GM12878 (cell line): ENCODE data around the gene BUD23. TPM values are rescaled to one million over a fixed set of nuclear protein-coding genes. Genes with fewer than 3 reads are reported as not detected.

Experiments
- ATAC-seq: fragments of 200-7000 bp; cut with Tn5 transposase; 3 replicates; pipeline ENCODE4 v1.9.1; 2020; ENCODE audit warnings: mild to moderate bottlenecking, moderate library complexity
- BruUV-seq: library from RNA; stranded (reverse); fragments of 400-500 nt; replicated peaks from 2 replicates; lab custom pipeline; 2021; lab: Mats Ljungman, UMichigan
- CTCF ChIA-PET: fragments of 300-600 bp; sonication (Branson Sonifier 250); formaldehyde crosslinking; extraction: SDS; loops from one replicate; lab custom pipeline; 2021; ENCODE audit warnings: inconsistent platforms; lab: Yijun Ruan, JAX
- POLR2A ChIA-PET: fragments of 350-600 bp; formaldehyde crosslinking; extraction: SDS; loops from one replicate; lab custom pipeline; 2021; ENCODE audit warnings: inconsistent platforms; lab: Charles Lee
- RAD21 ChIA-PET: fragments of 300-600 bp; sonication (Branson Sonifier 250); formaldehyde crosslinking; loops from one replicate; lab custom pipeline; 2023; ENCODE audit warnings: antibody characterized with exemption; ENCODE audit not compliant: unreplicated experiment; lab: Charles Lee
- SMC1A ChIA-PET: fragments of 300-600 bp; sonication (Branson Sonifier 250); formaldehyde crosslinking; loops from one replicate; lab custom pipeline; 2023; ENCODE audit not compliant: unreplicated experiment, uncharacterized antibody; lab: Charles Lee
- DNase-seq: peaks from one replicate; pipeline ENCODE4 v3.0.0-alpha.2; 2011; ENCODE audit warnings: low read depth, low spot score
- FAIRE-seq: peaks from 3 replicates; lab custom pipeline; 2011; peaks lifted over from hg19 to GRCh38; lab: Jason Lieb, UNC
- H2AFZ ChIP-seq: 2 replicates; pipeline ENCODE4 v1.6.0; 2011; ENCODE audit warnings: low read depth, low read length, control low read depth; ENCODE audit not compliant: control insufficient read depth
- H3K27ac ChIP-seq: 2 replicates; pipeline ENCODE4 v1.5.1; 2011; ENCODE audit warnings: control low read depth; ENCODE audit not compliant: control insufficient read depth, insufficient read depth
- H3K27me3 ChIP-seq, 2 experiments: replicated peaks in 1 of 2; 2 replicates each; pipeline versions ENCODE4 v1.6.0 to v1.6.1; 2011; ENCODE audit warnings: low read length in 1 of 2; ENCODE audit not compliant: control insufficient read depth in 2 of 2, insufficient read depth in 2 of 2
- H3K36me3 ChIP-seq, 2 experiments: 2 replicates each; pipeline ENCODE4 v1.5.1; 2011; ENCODE audit warnings: low read length in 1 of 2; ENCODE audit not compliant: control insufficient read depth in 2 of 2, insufficient read depth in 2 of 2
- H3K4me1 ChIP-seq: 2 replicates; pipeline ENCODE4 v1.6.1; 2011; ENCODE audit warnings: mild to moderate bottlenecking, low read length, moderate library complexity, mixed read lengths; ENCODE audit not compliant: control insufficient read depth, insufficient read depth
- H3K4me2 ChIP-seq: 2 replicates; pipeline ENCODE4 v1.6.0; 2011; ENCODE audit warnings: control low read depth; ENCODE audit not compliant: control insufficient read depth, insufficient read depth
- H3K4me3 ChIP-seq: fragments of 200-600 bp; sonication (generic); 2 replicates; pipeline ENCODE4 v1.5.1; 2016
- H3K79me2 ChIP-seq: 2 replicates; pipeline ENCODE4 v1.6.0; 2011; ENCODE audit warnings: low read length; ENCODE audit not compliant: control insufficient read depth, insufficient read depth
- H3K9ac ChIP-seq: 2 replicates; pipeline ENCODE4 v1.8.0; 2011; ENCODE audit warnings: low read length, control low read depth, mixed read lengths; ENCODE audit not compliant: control insufficient read depth, insufficient read depth
- H3K9me3 ChIP-seq: replicated peaks from 3 replicates; pipeline ENCODE4 v1.5.1; 2011; ENCODE audit warnings: mild to moderate bottlenecking, low read length; ENCODE audit not compliant: control insufficient read depth, insufficient read depth
- H4K20me1 ChIP-seq: 2 replicates; pipeline ENCODE4 v1.6.0; 2011; ENCODE audit not compliant: control insufficient read depth, insufficient read depth
- HCFC1 ChIP-seq: fragments of 150-350 bp; IDR thresholded peaks from 2 replicates; pipeline ENCODE4 v1.6.1; 2014; ENCODE audit warnings: low read length
- TCF7 ChIP-seq: IDR thresholded peaks from 2 replicates; pipeline ENCODE4 v1.6.1; 2014; ENCODE audit warnings: antibody characterized with exemption, borderline replicate concordance
- WGBS: methylation state at CpG from one replicate; pipeline ENCODE4 v1.1.6; 2016; ENCODE audit warnings: low lambda C conversion rate; ENCODE audit not compliant: insufficient replicate concordance, insufficient coverage; ENCODE audit errors: missing lambda C conversion rate; 5-methylcytosine and 5-hydroxymethylcytosine counted together
- in situ Hi-C: fragments of 300-500 bp; cut with MboI; formaldehyde crosslinking; loops from 9 replicates; pipeline ENCODE4 v1.14.3; 2018; ENCODE audit warnings: mixed read lengths
- intact Hi-C: fragments of 100-400 bp; cut with micrococcal nuclease; formaldehyde crosslinking; loops from one replicate; pipeline ENCODE4 v1.14.2; 2022; ENCODE audit not compliant: unreplicated experiment
- polyA plus RNA-seq, 11 experiments: library from polyadenylated mRNA; depleted of rRNA in 4 of 11; unstranded in 6 of 11; stranded (reverse) in 5 of 11; fragments of >200 nt; fragmentation: Nextera tagmentation in 4 of 11; fragmentation: Illumina TruSeq in 1 of 11; extraction: Ambion mirVana in 4 of 11; extraction: Trizol in 1 of 11; gene quantifications; 1 replicate in 1 of 11; 2 replicates in 10 of 11; pipeline versions ENCODE4 v1.2.1 to v1.2.3, GENCODE V29; 2011 to 2016; ENCODE audit warnings: inconsistent platforms in 2 of 11, missing spikeins in 2 of 11, low read depth in 1 of 11
- total RNA-seq, 4 experiments: library from RNA; depleted of rRNA in 3 of 4; stranded (reverse); fragments of >200 nt in 3 of 4; fragmentation: Illumina TruSeq in 1 of 4; extraction: Trizol in 1 of 4; gene quantifications; 2 replicates each; pipeline versions ENCODE4 v1.2.1 to v1.2.3, GENCODE V29; 2013 to 2021
- TF ChIP-seq, protein P1 (sequence below): fragments of 450-650 bp; IDR thresholded peaks from 2 replicates; pipeline ENCODE4 v1.6.1; 2018; ENCODE audit warnings: mild to moderate bottlenecking, low read depth, moderate library complexity; ENCODE audit not compliant: partially characterized antibody

The BUD23 gene
- total and polyA plus RNA-seq, 10 of the 15 experiments (the other 5 are each of a cell fraction or from before 2014, with no cell fraction given) = 36.4 to 138 (median 99.5) TPM

DNA sequence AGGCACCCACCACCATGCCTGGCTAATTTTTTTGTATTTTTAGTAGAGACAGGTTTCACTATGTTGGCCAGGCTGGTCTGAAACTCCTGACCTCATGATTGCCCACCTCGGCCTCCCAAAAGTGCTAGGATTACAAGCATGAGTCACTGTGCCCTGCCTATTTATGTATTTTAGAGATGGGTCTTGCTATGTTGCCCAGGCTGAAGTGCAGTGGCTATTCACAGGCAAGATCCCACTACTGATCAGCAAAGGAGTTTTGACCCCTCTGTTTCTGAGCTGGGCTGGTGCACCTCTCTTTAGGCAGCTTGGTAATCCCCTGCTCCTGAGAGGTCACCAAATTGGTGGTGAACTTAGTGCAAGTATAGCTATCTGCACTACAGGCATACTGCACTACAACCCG, 49.0 kb downstream of the BUD23 start:
- TF ChIP-seq, protein P1, sequence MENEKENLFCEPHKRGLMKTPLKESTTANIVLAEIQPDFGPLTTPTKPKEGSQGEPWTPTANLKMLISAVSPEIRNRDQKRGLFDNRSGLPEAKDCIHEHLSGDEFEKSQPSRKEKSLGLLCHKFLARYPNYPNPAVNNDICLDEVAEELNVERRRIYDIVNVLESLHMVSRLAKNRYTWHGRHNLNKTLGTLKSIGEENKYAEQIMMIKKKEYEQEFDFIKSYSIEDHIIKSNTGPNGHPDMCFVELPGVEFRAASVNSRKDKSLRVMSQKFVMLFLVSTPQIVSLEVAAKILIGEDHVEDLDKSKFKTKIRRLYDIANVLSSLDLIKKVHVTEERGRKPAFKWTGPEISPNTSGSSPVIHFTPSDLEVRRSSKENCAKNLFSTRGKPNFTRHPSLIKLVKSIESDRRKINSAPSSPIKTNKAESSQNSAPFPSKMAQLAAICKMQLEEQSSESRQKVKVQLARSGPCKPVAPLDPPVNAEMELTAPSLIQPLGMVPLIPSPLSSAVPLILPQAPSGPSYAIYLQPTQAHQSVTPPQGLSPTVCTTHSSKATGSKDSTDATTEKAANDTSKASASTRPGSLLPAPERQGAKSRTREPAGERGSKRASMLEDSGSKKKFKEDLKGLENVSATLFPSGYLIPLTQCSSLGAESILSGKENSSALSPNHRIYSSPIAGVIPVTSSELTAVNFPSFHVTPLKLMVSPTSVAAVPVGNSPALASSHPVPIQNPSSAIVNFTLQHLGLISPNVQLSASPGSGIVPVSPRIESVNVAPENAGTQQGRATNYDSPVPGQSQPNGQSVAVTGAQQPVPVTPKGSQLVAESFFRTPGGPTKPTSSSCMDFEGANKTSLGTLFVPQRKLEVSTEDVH = no peak
- TF ChIP-seq TCF7 (no peak), HCFC1 (no peak)
- no TSS peak for BruUV-seq
- CTCF ChIA-PET = interaction anchor here (0.6 to 1.6 kb wide), 4 partner anchors 111 to 213 kb away, joined by 3 to 8 read pairs (median 3); no protein-coding TSS in a partner anchor
- SMC1A ChIA-PET = interaction anchor here (0.9 to 3.8 kb wide), 4 partner anchors 35 to 210 kb away, joined by 3 to 13 read pairs (median 4); no protein-coding TSS in a partner anchor
- H3K27ac ChIP-seq = no peak overlapping the region
- H2AFZ ChIP-seq = no peak overlapping the region
- H4K20me1 ChIP-seq = no peaks in the 10 kb centered on the region
- no peaks in the 10 kb centered on the region; the same call in 1 of the 2 replicates for H3K4me1 ChIP-seq
- no peaks in the 10 kb centered on the region for H3K9me3 ChIP-seq
- H3K79me2 ChIP-seq = no peaks in the 10 kb centered on the region
- WGBS = 44% methylated on average over 2 of the region's 2 CpGs
- ATAC-seq (no peak), FAIRE-seq (no peak), DNase-seq (no peak)
- RAD21 ChIA-PET = interaction anchor here (1.0 kb wide), 1 partner anchor 125 kb away, joined by 6 read pairs; no protein-coding TSS in a partner anchor
- no peaks in the 10 kb centered on the region for H3K27me3 ChIP-seq
- POLR2A ChIA-PET = no interaction called here
- intact Hi-C loops (loop anchor here (10.0 kb wide), 1 partner anchor 208 kb away; the partner anchor contains the start of gene BAZ1B), in situ Hi-C loops (loop anchor here (5.0 kb wide), 1 partner anchor 125 kb away; no protein-coding TSS in a partner anchor)
- H3K4me2 ChIP-seq = no peak overlapping the region
- no peak overlapping the region for H3K9ac ChIP-seq
- H3K4me3 ChIP-seq = no peak overlapping the region
- peaks cover 0 to 8% of the 10 kb centered on the region in 2 experiments; a peak in 3 of 4 replicates for H3K36me3 ChIP-seq
